NCI-H524 treated with DMSO at 0.1 percent for 48 hours (cell line): ENCODE measurements around the gene CNPPD1.
A peak's percentile ranks its signal among the peaks of the same experiment; 100 is the strongest.

Experiments
- DNase-seq: peaks from one replicate; lab custom pipeline; 2025; lab: John Stamatoyannopoulos, UW

Gene CNPPD1

GRCh38 chr2:219176818-219177551 lies at the start of gene CNPPD1:
Gene CNPPD1 (minus strand): TSS chr2:219176925. CDS start chr2:219176828, 97 bp downstream.
- peak; percentile 2 for DNase-seq

- no peak for DNase-seq
These were observed 48.6 kb upstream of the CNPPD1 start for GRCh38 chr2:219225350-219225749.

GRCh38 chr2:219223831-219224610 lies 47.3 kb upstream of the CNPPD1 start:
- no peak for DNase-seq

- DNase-seq: no peak
These were observed 45.3 kb upstream of the CNPPD1 start for GRCh38 chr2:219221957-219222518.

GRCh38 chr2:219220652-219221402 lies 44.1 kb upstream of the CNPPD1 start:
- DNase-seq: no peak

GRCh38 chr2:219219784-219220532 lies 43.2 kb upstream of the CNPPD1 start:
- no peak for DNase-seq

- peak; percentile 48 for DNase-seq
These were observed 42.3 kb upstream of the CNPPD1 start, which contains the start of gene ABCB6 for GRCh38 chr2:219218732-219219701. Gene ABCB6 (minus strand): TSS chr2:219218958. CDS start chr2:219218673, 285 bp downstream.

GRCh38 chr2:219218217-219218731 lies 41.5 kb upstream of the CNPPD1 start:
- DNase-seq: no peak

GRCh38 chr2:219216535-219216915 lies 39.8 kb upstream of the CNPPD1 start:
- DNase-seq: no peak

- no peak for DNase-seq
These were observed 39.3 kb upstream of the CNPPD1 start for GRCh38 chr2:219215871-219216534.

GRCh38 chr2:219214786-219215185 lies 38.1 kb upstream of the CNPPD1 start:
- DNase-seq: no peak

GRCh38 chr2:219214141-219214540 lies 37.4 kb upstream of the CNPPD1 start:
- DNase-seq: no peak

GRCh38 chr2:219213486-219214071 lies 36.9 kb upstream of the CNPPD1 start:
- no peak for DNase-seq

- no peak for DNase-seq
These were observed 36.3 kb upstream of the CNPPD1 start for GRCh38 chr2:219213026-219213415.

- DNase-seq: no peak
These were observed 34.2 kb upstream of the CNPPD1 start for GRCh38 chr2:219210886-219211362.

- no peak for DNase-seq
These were observed 33.6 kb upstream of the CNPPD1 start for GRCh38 chr2:219210196-219210885.

- DNase-seq: no peak
These were observed 32.8 kb upstream of the CNPPD1 start for GRCh38 chr2:219209236-219210195.
